GM18907 (cell line): ENCODE results near the gene PRTN3.
"Not testable (repeated sequence)": the region's sequence is repeated elsewhere in the genome, so short reads cannot be mapped to it uniquely, and the experiment has no call there.

Experiments used
- ATAC-seq: cut with Tn5 transposase; IDR thresholded peaks from one replicate; pipeline ENCODE4 v1.9.1; 2021; ENCODE audit warnings: mild to moderate bottlenecking, moderate library complexity; ENCODE audit not compliant: unreplicated experiment

Gene PRTN3

DNA sequence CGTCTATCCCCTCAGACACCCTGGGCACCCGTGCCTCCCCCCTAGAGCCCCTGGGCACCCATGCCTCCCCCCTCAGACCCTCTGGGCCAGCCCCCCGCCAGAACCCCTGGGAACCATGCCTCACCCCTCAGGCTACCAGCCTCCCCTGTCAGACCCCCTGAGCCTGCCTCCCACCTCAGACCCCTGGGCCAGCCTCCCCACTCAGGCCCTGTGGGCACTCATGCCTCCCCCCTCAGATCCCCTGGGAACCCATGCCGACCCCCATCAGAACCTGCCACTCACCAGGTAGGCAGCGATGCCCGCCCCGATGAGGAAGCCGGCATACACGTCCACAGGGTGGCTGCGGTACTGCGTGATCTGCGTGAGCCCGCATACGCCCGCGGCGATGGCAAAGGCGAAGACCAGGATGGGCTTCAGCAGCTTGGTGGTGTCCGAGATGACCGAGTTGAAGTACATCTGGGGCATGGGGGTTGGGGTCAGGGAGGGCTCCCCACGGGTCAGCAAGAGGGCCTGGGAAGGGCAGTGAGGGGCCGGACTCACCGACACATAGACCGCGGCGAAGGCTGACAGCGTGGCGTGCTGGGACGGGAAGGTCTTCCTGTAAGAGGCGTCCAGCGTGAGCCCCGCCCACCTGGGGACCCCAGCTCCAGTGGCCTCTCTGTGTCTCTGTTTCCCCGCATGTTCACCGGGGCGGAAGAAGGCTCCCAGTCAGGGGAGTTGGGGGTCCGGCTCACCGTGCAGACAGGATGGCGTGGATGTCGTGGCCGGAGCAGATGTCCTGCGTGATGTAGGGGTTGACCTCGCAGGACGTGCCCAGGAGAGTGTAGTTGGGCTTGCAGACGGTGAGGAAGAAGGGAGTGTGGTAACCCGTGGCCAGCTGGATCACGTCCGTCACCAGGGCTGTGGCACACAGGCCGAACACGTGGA is 26.4 kb upstream of the PRTN3 start:
- ATAC-seq = no peak

DNA sequence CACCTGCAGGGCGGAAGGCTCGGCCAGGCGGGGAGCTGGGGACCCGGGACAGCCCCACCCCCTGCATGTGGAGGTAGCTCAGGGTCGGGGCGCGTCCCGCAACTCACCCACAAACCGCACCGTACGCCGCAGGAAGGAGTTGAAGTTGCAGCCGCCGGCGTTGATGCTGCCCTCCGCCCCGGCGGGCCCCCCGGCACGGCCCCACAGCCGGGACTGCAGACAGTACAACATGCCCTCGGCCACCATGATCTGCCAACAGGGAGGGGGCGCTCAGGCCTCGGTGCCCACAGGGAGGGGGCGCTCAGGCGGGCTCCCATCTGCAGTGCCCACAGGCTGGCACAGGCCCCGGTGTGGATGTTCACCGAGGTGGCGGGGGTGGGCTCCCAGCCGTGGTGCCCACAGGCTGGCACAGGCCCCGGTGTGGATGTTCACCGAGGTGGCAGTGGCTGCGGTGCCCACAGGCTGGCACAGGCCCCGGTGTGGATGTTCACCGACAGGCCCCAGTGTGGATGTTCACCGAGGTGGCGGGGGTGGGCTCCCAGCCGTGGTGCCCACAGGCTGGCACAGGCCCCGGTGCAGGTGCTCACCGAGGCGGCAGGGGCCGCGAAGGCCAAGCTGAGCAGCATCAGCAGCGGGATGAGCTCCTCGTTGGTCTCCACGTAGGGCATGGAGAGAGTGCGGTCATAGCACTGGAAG is 25.6 kb upstream of the PRTN3 start:
- no peak for ATAC-seq

DNA sequence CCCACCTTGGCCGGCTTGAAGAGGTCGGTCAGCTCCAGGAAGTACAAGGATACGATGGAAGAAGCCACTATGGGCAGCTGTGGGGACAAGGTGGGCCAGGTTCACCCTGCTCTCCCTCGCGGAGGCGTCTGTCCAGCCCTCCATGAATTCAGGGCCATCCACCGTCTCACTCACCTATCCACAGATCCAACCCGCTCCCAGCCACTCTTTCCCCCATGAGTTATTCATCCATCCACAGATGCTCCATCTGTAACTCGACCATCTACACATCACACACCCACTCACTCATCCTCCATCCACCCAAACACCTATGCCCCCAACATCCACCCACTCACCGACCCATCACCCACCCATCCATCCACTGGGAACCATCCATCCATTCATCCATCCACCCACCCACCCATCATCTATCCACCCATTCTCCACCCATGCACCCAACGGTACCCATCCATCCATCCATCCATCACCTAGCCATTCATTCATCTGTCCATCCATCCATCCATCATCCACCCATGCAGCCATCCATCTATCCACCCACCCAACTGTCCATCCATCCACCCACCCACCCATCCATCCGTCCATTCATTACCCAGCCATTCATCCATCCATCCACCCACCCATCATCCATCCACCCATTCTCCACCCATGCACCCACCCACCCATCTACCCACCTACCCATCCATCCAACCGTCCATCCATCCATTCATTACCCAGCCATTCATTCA is 24.9 kb upstream of the PRTN3 start:
- ATAC-seq = no peak

DNA sequence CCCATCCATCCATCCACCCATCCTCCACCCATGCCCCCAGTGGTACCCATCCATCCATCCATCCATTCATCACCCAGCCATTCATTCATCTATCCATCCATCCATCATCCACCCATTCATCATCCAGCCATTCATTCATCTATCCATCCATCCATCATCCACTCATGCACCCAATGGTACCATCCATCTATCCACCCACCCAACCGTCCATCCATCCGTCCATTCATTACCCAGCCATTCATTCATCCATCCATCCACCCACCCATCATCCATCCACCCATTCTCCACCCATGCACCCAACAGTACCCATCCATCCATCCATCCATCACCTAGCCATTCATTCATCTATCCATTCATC is 24.3 kb upstream of the PRTN3 start:
- no peak for ATAC-seq

DNA sequence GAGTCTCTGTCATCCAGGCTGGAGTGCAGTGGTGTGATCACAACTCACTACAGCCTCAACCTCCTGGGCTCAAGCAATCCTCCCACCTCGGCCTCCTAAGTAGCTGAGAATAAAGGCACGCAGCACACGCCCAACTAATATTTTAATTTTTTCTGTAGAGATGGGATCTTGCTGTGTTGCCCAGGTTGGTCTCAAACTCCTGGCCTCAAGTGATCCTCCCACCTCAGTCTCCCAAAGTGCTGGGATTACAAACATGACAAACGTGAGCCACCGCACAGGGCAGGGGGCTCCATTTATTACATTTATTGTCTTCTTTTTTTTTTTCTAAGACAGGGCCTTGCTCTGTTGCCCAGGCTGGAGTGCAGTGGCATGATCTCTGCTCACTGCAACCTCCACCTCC is 20.6 kb upstream of the PRTN3 start:
- not testable (repeated sequence) for ATAC-seq

DNA sequence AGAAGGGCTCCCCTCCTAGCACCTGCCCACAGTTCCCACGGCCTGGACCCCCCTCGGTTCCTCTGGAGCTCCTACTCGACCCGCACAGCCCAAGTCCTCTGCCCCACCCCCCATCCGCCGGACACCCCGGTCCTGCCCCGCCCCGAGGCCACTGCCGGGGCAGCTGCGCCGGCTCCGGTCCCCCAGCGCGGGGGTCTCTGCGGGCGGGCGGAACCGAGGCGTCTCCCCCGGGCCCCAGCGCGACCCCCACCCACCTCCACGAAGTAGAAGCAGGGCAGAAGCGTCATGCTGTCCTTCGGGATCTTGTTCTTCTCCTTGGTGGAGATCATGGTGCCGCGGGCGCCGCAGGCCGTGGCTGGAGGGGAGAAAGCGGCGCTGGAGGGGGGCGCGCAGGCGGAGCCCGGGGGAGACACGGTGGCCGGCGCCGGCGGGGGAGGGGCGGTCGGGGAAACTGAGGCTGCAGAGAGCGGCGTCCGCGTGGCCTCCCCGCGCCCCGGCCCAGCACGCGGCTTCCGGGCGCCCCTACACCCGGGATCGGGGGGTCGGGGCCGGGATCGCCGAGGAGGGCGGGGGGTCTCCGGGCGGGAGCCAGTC is 19.5 kb upstream of the PRTN3 start:
- ATAC-seq = no peak

DNA sequence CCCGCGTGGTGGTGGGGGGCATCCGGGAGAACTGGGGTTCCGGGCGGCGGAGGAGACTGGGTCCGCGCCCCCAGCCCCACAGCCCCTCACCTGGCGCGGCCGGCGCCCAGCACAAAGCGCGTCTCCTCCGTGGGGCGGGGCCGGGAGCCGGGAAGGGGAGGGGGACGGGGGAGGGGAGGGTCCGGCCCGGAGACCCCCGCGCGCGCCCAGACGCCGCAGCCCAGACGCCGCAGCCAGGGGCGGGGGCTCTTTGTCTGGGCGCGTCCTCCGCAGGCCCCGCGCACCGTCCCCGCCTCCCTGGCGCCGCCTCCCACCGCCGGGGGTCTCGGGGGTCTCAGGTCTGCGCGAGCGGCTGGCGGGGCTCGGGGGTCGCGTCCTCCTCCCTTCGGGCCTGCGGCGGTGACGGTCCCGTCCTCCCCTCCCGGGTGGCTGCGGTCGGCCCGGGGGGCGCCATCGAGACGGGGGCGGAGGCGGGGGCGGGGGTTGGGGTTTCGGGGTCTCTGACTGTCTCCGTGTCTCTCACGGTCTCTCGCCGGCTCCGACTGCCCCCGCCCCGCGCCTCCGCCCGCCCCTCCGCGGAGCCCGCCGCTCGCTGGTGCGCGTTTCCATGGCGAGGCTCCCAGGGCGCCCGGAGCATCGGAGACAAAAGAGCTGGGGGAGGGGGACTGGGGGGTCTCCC is 18.8 kb upstream of the PRTN3 start, which contains the start of gene PLPPR3:
TSS of gene PLPPR3 (minus strand) at position 131 of the 679 bp plus-strand sequence. CDS start 396 bp downstream, outside the sequence.
- ATAC-seq = no peak

DNA sequence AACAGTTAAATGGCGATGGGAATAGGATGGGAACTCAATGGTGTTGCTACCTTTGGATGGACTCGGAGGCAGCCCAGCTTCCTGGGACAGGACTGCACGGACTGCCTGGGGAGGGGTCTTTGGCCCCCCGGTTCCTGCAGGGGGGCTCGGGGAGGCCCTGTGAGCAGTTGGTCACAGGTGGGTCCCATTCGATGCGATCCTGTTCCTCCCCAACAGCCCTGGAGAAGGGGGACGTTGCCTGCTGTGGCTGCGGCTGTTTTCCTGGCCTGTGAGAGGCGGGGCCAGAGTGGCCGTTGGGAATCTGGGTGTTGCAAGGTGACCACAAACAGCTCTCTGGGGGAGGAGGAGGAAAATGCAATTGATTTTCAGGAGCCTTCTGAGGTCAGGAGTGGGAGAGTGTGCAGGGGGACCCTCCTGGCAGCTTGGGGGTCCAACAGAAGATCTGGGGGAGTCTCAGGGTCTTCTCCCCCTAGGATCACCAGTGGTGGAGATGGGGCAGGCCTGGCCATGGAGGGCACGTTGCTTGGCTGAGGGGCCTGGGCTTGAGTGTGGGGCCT is 17.2 kb upstream of the PRTN3 start:
- no peak for ATAC-seq

DNA sequence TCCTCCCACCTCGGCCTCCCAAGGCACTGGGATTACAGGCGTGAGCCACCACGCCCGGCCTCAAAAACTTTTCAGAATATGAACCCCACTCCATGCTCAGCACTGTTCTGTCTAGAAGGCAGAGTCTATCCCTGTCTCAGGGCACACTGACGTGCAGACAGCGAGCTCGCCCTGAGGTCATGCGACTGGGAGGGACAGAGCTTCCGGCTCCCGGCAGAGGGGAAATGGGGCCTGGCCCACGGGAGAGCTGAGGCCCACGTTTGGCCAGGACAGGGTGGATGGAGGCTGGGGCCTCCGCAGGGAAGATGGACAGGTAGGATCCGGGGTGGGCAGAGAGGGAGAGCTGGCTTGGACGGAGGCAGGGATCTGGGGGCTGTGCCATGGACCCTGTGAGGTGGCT is 15.9 kb upstream of the PRTN3 start:
- ATAC-seq = no peak

DNA sequence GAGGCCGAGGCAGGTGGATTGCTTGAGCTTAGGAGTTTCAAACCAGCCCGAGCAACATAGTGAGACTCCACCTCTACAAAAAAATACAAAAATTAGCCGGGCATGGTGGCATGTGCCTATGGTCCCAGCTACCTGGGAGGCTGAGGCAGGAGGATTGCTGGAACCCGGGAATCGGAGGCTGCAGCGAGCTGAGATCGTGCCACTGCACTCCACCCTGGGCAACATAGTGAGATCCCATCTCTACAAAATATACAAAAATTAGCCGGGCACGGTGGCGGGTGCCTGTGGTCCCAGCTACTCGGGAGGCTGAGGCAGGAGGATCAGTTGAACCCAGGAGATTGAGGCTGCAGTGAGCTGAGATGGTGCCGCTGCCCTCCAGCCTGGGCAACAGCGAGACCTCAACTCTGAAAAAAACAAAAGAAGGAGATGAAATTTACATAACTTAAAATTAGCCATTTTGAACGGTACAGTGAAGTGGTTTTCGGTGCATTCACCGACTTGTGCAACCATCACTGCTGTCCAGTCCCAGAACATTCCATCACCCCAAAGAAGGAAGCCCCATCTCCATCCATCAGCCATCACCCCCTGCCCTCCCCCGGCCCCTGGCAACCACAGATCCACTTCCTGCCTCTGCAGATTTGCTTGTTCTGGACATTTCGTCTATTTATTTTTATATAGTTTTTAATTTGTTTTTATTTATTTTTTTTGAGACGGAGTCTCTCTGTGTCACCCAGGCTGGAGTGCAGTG is 14.7 kb upstream of the PRTN3 start:
- no peak for ATAC-seq

DNA sequence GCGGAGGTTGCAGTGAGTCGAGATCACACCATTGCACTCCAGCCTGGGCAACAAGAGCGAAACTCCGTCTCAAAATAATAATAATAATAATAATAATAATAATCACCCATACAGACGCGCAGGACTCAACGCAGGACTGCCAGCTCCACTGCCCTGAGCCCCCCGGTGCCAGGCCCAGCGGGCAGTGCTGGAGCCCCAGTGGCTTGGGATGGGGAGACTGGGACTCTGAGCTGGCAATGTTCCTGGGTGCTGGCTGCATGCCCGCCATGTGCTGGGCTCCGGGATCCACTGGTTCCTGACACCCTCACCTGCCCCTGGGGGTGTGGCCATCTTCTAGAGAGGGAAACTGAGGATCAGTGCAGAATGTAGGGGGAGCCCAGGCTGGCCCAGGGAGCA is 13.5 kb upstream of the PRTN3 start:
- ATAC-seq = no peak

DNA sequence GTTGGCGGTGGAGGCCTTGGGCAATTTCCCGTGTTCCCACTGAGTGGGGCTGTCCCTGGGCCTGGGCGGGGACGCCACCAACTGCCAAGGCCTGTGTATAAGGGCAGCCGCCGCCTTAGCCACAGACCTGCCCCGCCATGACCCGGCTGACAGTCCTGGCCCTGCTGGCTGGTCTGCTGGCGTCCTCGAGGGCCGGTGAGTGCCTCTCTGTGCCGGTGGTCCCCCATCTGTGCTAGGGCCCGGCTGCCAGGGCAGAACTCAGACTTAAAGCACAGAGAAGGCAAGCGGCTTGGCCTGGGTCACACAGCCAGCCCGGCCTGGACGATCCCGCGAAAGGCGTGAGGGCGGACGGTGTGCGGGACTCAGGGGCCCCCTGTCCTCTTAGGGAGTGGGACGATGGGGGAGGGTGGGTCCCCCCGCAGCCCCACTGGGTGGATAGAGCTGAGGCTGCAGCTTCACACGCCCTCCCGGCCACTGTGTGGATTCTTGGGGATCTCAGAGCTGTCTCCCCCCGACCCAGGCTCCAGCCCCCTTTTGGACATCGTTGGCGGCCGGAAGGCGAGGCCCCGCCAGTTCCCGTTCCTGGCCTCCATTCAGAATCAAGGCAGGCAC is 13.0 kb upstream of the PRTN3 start, which contains the start of gene AZU1:
TSS of gene AZU1 (plus strand) at position 128 of the 612 bp plus-strand sequence. CDS start at position 138, 10 bp downstream.
- no peak for ATAC-seq

DNA sequence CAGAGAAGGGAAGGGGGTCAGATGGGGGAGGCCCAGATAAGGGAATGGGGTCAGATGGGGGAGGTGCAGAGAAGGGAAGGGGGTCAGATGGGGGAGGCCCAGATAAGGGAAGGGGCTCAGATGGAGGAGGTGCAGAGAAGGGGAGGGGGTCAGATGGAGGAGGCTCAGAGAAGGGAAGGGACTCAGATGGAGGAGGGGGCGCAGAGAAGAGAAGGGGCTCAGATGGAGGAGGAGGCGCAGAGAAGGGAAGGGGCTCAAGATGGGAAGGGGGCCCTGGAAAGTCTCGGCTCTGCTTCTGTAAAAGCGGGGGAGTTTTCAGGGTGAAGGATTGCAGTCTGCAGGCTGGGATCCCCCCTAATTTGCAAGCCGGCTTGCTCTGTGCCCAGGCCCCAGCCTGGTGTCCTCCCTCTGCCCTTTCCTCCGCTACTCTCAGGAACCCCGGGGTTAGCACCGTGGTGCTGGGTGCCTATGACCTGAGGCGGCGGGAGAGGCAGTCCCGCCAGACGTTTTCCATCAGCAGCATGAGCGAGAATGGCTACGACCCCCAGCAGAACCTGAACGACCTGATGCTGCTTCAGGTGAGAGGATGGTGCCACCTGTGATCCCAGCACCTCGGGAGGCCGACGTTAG is 11.6 kb upstream of the PRTN3 start:
- ATAC-seq = no peak

DNA sequence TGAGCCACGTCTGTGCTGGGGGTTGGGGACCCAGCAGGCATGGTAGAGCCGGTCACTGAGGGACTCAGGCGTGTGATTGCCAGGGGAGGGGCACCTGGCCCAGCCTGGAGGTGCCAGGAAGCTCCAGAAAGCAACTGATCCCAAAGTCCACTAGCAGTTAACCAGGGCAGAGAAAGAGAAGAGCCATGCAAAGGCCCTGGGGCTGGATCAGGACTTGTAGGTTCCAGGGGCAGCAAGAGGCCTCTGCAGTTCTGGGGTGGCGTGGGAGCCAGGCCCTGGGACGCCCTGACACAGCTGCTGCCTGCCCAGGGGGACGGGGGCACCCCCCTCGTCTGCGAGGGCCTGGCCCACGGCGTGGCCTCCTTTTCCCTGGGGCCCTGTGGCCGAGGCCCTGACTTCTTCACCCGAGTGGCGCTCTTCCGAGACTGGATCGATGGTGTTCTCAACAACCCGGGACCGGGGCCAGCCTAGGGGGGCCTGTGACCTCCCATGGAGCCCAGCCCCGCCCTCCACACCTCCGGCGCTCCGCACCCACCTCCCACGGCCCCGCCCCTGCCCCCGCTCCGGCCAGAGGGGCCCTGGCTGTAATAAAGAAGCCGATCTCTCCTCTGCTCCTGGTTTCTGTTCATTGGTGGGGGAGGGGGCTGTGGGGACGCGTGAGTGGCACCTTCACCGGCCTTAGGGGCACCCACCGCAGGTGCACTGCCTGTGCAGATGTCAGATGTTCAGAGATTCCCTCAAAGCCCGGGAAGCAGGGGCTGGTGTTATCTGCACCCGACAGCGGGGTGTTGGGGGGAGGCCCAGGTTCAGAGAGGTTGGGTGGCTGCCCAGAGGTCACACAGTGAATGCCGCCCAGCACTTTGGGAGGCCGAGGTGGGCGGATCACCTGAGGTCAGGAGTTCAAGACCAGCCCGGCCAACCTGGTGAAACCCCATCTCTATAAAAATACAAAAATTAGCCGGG is 9.1 kb upstream of the PRTN3 start:
- ATAC-seq = no peak

DNA sequence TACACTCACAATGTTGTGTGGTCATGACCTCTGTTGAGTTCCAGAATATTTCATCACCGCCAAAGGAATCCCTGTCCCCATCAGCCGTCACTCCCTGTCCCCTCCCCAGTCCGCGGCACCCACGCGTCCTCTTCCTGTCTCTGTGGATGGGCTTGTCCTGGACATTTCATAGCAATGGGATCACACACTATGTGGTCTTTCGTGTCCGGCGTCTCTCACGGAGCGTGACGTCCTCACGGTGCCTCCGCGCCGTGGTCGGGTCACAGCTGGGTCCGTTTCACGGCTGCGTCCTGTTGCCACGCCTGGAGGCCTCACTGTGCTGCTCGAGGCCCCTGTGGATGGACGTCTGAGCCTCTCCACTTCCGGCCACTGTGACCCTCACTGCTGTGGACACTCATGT is 6.6 kb upstream of the PRTN3 start:
- no peak for ATAC-seq

DNA sequence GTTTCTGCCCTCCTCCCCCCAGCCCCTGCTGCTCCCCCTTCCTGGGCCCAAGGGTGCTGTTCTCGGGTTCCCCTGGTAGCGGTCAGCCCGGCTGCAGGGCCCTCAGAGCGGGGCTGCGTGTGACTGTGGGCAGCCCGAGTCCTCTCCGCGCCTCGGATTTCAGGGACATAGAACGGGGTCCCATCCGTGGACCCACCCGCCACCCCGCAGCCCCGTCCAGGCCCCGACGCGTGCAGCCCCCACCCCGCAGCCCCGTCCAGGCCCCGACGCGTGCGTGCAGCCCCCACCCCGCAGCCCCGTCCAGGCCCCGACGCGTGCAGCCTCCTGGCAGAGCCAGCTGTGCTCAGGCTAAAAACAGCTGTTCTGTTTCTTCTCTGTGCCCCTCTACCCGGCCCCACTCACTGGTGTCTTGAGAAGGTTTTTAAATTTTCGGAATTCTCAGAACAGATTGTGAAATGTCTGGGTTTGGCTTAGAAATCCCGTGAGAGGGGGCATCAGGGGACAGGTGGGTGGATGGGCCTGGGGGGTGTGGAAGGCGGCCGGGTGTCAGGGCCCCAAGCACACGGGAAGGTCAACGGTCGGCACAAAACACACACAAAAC is 5.5 kb upstream of the PRTN3 start:
- ATAC-seq = no peak

DNA sequence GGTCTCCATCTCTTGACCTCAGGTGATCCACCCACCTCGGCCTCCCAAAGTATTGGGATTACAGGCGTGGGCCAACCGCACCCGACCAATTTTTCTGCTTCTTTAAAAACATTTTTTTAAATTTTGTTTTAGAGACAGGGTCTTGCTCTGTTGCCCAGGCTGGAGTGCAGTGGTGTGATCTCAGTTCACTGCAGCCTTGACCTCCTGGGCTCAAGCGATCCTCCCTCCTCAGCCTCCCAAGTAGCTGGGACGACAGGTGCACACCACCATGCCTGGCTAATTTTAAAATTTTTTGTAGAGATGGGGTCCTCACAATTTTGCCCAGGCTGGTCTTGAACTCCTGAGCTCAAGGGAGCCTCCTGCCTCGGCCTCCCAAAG is 2.0 kb downstream of the PRTN3 start:
- not testable (repeated sequence) for ATAC-seq
